ENCODE data around the gene PRCP. TPM values are rescaled to one million over a fixed set of nuclear protein-coding genes. Genes with fewer than 3 reads are reported as not detected.

PRCP gene
- total and polyA plus RNA-seq, 2 donors (not counting 1 experiment from before 2014, with no cell fraction given), result 24.6 to 37.7 TPM

- H3K27me3 Mint-ChIP-seq, result no peaks in the 10 kb centered on the region
- H3K9me3 ChIP-seq (ENCODE audit: control extremely low read depth in 1 of 3, control insufficient read depth in 2 of 3, insufficient read depth in 1 of 3, low read length in 2 of 3), result no peaks in the 10 kb centered on the region
- peak overlapping the region; percentile 99 for H3K27ac Mint-ChIP-seq
- POLR2A ChIA-PET, result interaction anchor here (1.1 to 2.5 kb wide), 5 partner anchors 62 to 384 kb away, joined by 3 to 25 read pairs (median 4); partner anchors contain the start of genes CCDC90B, PCF11 and RAB30
- no peaks in the 10 kb centered on the region for H3K9me3 Mint-ChIP-seq (ENCODE audit: insufficient read depth)
- peak overlapping the region; percentile 78 for H3K9ac ChIP-seq (ENCODE audit: low read length)
- no peak for DNase-seq
- no peaks in the 10 kb centered on the region for H3K27me3 ChIP-seq (replicated peaks in 1 of 4; ENCODE audit: control extremely low read depth in 1 of 4, control insufficient read depth in 3 of 4, insufficient read depth in 4 of 4, low read length in 3 of 4)
- TF ChIP-seq CTCF (IDR thresholded peaks at IDR 0.05) (no peak), EZH2 (IDR thresholded peaks at IDR 0.05; ENCODE audit: borderline replicate concordance, insufficient read depth, low read depth, low read length, poor library complexity, severe bottlenecking) (no peak)
- H3K4me1 ChIP-seq (ENCODE audit: control insufficient read depth in 2 of 2, insufficient read depth in 2 of 2, low read length in 2 of 2), result peaks cover 35 to 39% of the 10 kb centered on the region in 2 donors
- H3K4me1 Mint-ChIP-seq, result peaks cover 47% of the 10 kb centered on the region
- ATAC-seq (ENCODE audit: low read depth), result no peak
- peak overlapping the region; percentile 54 to 97 (median 93) for H3K4me3 ChIP-seq (ENCODE audit: control extremely low read depth in 1 of 5, extremely low read depth in 1 of 5, insufficient read depth in 1 of 5, low read depth in 2 of 5, low read length in 4 of 5)
- intact Hi-C loops (cut with micrococcal nuclease), result loop anchor here (1.0 kb wide), 6 partner anchors 18 to 384 kb away; partner anchors contain the start of genes ANKRD42, CCDC90B and RAB30
- peak overlapping the region; percentile 100 for H3K4me3 Mint-ChIP-seq
- H3K79me2 ChIP-seq (ENCODE audit: control insufficient read depth, insufficient read depth, low read length), result peaks cover 42% of the 10 kb centered on the region
- peak overlapping the region; percentile 83 for H3K4me2 ChIP-seq (replicated peaks; ENCODE audit: low read depth, low read length, poor library complexity, severe bottlenecking)
- no peaks in the 10 kb centered on the region for H3K36me3 ChIP-seq (replicated peaks in 1 of 2; ENCODE audit: control extremely low read depth in 1 of 2, control insufficient read depth in 1 of 2, extremely low read depth in 1 of 2, insufficient read depth in 2 of 2, low read length in 1 of 2)
- CTCF ChIA-PET, result interaction anchor here (0.6 to 12.3 kb wide), 18 partner anchors 8 to 823 kb away, joined by 3 to 135 read pairs (median 4); partner anchors contain the start of gene PCF11
- no peaks in the 10 kb centered on the region for H4K20me1 ChIP-seq (ENCODE audit: control insufficient read depth, insufficient read depth, low read length, poor library complexity, severe bottlenecking)
- H2AFZ ChIP-seq (ENCODE audit: insufficient read depth, low read depth, low read length, poor library complexity, severe bottlenecking), result peak overlapping the region; percentile 89
- WGBS (ENCODE audit: insufficient coverage), result 1% methylated on average over 9 of the region's 15 CpGs
- H3K27ac ChIP-seq (ENCODE audit: low read length in 2 of 2), result peak overlapping the region; percentile 94 to 95
These were observed 1.8 kb upstream of the PRCP start for GRCh38 chr11:82901922-82902485.

Measured in B cell (primary cell).